ENCODE results near the gene C10orf105. TPM values are rescaled to one million over a fixed set of nuclear protein-coding genes. Genes with fewer than 3 reads are reported as not detected.

The C10orf105 gene
- total RNA-seq, 1 donor from 2014 or later, result 0.34 TPM

DNA sequence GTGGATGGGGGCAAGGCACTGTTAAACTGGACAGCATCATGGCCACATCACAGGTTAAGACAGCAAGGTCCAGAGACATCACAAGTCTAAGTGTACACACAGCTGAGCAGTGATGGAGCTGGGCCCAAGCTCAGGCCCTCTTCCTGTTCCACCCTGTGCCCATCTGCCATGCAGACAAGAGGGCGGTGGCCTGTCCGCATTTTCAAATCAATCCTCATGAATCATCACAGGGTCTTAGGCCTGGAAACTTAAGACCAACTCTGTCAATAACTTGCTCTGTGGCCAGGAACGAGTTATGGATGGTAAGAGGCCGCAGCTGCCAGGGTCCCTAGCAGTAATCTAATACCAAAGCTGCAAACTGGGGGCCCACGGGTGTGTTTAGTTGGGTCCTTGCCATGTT is 3.2 kb downstream of the C10orf105 start:
- DNase-seq (ENCODE audit: low spot score), result no peak

- DNase-seq (ENCODE audit: low spot score), result no peak
Measured at GRCh38 chr10:71715860-71716259, 3.7 kb downstream of the C10orf105 start.

- DNase-seq (ENCODE audit: low spot score), result no peak
Measured at GRCh38 chr10:71715026-71715425, 4.6 kb downstream of the C10orf105 start.

DNA sequence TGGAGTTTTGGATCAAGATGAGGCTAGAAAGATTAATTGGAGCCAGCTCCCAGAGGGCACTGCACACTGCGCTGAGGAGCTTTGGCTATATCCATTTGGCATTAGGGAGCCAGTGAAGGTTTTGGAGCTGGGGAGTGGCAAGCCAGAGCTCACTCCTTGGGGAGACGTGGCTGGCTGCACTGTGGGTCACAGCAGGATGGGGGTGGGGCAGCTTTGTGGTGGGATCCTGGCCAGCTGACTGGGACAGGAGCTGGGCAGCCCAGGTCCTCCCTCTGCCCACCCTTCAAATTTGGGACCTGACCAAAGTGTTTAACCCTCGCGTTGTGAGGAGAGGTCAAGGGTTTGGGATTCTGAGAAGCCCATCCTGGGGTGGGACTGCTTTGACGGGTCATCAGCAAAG is 5.0 kb downstream of the C10orf105 start:
- DNase-seq (ENCODE audit: low spot score), result no peak

DNA sequence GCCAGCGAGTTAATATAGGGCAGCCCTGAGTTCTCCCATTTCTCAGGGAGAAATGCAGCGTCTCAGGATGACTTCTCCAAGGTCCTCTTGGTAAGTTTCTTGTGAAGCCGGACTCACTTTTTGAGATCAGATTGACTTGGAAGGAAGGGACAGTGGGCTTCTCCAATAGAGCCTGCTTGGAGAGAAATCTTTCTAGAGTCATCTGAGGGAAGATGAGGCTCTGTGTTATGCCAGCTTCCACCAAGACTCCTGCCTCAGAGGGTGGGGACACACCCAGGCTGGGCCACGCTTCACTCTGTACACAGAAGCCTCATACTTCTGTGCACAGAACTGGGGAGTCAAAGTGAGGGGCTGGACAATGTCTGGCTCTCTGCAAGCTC is 5.6 kb downstream of the C10orf105 start:
- no peak for DNase-seq (ENCODE audit: low spot score)

DNA sequence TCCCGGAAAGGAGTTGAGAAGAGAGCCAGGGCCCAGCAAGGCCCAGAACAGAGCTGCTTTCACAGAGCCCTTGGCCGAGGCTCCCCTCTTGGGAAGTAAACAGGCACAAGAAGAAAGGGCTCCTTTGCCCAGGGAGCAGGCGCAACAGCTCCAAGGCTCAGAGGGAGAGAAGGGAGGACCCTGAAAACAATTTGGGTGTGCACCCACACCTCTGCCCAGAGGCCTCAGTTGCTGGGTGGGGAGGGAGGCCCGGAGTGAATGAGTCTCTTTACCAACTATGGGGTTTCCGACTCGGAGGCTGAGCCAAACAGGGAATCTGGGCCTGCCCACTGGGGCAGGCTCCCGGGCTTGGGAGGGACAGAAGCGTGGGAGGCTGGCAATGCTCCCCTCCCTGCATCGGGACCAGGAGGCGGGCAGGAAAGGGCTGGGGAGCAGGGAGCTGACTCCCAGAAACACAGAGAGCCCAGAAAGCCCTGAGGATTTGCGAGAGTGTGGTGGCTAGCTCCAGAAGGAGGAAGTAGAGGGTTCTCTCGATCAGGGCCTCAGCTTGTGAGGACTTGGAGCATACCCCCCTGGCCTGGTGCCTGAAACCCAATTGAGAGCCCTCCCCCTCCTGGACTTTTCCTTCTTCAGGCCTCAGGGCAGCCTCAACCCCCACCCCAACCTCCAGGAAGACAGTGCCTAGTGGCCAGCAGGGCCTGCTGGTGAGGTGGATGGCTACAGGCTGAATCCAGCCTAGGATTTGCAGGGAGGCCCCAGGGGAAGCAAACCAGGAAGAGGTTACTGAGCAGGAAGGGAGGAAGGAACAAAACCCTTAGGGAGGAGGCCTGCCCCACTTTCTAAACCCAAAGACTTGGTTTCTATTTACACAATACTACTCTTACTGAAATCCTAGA is 6.2 kb downstream of the C10orf105 start:
- peak; percentile 88 for DNase-seq (ENCODE audit: low spot score)

DNA sequence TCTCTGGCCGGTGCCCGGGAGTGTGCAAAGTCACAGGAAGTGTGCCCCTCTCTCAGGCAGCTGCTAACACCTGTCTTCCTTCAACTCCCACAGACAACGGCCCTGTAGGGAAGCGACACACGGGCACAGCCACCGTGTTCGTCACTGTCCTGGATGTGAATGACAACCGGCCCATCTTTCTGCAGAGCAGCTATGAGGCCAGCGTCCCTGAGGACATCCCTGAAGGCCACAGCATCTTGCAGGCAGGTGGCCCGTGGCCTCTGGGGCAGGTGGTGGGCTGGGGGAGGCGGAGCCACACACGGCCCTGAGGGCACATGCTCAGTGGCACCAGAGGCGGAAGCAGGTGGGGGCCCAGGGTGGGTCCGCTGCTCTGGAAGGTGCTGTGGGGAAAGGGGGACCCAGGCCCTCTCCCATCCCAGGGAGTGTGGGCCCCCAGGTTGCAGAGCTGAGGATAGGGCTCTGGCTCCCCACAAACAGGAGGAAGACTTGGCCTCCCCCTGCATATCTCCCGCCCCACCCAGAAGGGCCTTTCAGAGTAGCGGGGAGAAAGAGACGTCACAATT is 6.9 kb downstream of the C10orf105 start:
- no peak for DNase-seq (ENCODE audit: low spot score)

GRCh38 chr10:71712170-71712569 is 7.4 kb downstream of the C10orf105 start:
- DNase-seq (ENCODE audit: low spot score), result no peak

DNA sequence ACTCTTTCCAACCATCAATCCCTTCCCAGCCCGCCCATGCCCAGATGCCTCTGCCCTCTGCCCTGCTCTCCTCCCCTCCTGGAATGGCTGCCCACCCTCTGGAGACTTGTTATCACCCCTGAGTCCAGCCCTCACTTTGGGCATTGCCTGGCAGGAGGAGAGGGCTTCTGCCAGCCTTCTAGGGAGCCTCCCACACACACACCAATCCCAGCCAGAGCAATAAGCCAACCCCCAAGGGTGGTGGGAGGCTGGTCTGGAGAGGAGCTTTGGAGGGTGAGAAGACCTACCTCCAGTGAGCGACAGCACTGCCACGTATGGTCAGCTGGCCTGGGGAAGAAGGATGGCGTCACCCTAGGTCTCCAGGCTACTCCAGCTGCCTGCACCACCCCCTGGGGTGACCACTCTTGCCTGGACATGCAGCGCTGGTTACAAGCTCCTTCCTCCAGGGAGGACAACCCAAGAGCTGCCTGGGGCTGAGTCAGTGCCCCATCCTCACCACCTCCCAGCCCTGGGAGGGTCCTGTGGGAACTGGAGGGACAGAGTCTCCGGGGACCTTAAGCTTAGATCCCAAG is 8.4 kb downstream of the C10orf105 start:
- no peak for DNase-seq (ENCODE audit: low spot score)

DNA sequence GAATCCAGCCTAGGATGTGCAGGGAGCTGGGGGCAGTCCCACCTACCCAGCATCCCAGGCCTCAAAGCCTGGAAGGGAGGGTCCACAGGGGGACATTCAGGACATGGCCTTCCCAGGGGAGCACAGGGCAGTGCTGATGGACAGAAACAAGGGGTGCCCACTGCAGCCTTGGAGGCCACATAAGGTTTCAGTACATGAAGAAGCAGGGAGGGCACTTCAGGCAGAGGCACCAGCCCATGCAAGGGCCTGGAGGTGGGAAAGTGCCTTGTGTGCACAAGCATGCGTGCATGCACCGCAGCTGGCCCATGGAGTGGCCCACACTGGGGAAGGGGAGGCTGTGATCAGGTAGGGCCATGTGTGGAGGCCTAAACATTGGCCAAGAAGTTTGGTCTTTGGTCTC is 9.1 kb downstream of the C10orf105 start:
- no peak for DNase-seq (ENCODE audit: low spot score)

DNA sequence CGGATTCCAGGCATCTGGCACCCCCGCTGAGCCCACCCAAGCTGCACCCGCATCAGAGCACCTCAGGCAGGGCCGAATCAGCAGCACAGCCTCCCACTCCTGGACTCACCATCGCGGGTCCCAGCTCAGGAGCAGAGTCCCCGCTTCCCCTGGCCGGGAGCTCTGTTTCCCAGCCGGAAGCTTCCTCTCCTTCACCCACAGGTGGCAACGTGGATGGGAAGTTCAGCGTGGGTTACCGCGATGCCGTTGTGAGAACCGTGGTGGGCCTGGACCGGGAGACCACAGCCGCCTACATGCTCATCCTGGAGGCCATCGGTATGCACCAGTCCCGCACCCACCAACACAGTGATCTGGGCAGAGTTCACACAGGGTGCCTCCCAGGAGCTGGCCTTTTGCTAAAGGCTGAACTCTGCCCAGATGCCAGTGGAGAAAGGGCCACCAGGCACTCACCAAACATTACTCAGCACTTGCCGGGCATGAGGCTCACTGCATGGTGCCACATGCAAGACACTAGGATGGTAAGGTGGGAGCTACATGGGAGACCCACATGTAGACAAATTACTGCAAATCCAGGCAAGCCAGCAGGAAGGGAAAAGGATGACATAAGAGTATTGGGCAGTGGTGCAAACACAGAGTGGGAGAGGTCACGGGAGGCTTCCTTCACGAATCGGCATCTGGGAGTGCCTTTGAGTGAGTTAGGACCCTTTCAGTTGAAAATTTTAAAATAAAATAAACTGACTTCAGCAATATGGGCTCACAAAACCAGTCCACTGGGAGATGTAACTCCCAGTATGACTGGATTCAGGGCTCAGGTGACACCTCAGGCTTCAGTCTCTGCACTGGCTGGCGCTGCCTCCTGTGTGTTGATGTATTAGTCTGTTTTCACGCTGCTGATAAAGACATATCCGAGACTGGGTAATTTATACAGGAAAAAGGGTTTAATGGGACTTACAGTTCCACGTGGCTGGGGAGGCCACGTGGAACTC is 10.4 kb downstream of the C10orf105 start:
- no peak for DNase-seq (ENCODE audit: low spot score)

DNA sequence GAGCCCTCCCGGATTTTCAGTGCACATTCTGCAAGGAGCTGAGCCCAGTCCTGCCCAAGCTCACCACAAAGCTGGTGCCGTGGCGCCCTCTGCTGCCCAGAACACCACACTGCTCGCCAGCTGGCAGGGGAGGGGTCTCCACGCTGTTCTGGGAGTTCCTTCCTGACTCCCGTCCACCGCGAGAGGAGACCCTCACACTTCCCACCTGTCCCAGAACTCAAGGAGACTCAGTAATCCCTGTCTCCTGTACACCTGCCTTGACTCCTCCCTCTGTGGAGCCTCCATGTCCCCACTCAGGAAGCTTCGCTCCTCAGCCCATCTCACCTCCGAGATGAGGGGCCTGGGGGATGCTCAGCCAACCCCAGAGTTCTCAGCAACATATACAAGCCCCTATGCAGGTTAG is 11.3 kb downstream of the C10orf105 start:
- DNase-seq (ENCODE audit: low spot score), result no peak

GRCh38 chr10:71707240-71707789 is 12.3 kb downstream of the C10orf105 start:
- DNase-seq (ENCODE audit: low spot score), result no peak

DNA sequence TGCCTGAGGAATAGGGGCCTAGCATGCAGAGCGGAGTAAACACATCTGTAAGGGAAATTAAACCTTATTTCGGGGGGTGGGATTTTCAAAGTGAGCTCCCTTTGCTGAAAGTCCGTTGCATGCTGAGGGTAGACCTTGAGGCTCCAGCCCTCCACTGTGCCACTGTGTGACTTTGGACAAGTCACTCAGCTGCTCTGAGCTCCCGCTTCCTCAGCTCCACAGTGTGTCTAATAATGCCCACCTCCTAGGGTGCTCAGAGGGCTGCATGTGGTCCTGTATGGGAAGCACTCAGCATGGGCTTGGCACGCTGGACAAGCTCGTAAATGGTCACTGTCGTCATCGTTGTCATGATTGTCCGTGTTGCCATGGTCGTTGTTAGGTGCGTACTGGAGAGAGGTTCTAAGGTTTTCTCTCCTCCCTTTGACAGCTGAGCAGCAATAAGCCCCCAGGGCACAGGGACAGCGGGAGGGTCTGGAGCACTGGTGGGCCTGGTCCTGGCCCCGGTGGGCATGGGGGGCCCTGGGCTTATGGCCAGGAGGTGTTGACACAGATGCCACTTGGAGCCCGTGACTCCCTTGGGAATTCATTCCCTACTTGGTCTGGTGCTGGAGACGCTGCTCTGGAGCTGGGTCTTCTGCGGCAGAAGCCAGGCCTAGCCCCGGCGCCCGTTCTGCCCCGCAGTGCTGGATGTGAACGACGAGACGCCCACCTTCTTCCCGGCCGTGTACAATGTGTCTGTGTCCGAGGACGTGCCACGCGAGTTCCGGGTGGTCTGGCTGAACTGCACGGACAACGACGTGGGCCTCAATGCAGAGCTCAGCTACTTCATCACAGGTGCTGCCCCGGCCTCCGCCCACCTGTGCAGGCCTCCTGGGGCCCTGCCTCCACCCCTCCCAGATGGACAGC is 13.1 kb downstream of the C10orf105 start:
- no peak for DNase-seq (ENCODE audit: low spot score)

GRCh38 chr10:71705582-71705981 is 14.0 kb downstream of the C10orf105 start:
- no peak for DNase-seq (ENCODE audit: low spot score)

DNA sequence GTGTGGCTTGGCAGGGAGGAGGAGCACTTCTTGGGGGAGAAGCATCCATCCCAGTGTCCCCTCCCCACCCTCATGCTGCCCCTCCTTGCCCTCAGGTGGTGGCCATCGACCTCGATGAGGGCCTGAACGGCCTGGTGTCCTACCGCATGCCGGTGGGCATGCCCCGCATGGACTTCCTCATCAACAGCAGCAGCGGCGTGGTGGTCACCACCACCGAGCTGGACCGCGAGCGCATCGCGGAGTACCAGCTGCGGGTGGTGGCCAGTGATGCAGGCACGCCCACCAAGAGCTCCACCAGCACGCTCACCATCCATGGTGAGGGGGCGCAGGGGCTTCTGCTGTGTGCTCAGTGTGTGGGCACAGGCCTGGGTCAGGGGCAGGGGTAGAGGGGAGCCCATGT is 14.8 kb downstream of the C10orf105 start:
- DNase-seq (ENCODE audit: low spot score), result no peak

- DNase-seq (ENCODE audit: low spot score), result no peak
Measured at GRCh38 chr10:71703577-71703976, 16.0 kb downstream of the C10orf105 start.

DNA sequence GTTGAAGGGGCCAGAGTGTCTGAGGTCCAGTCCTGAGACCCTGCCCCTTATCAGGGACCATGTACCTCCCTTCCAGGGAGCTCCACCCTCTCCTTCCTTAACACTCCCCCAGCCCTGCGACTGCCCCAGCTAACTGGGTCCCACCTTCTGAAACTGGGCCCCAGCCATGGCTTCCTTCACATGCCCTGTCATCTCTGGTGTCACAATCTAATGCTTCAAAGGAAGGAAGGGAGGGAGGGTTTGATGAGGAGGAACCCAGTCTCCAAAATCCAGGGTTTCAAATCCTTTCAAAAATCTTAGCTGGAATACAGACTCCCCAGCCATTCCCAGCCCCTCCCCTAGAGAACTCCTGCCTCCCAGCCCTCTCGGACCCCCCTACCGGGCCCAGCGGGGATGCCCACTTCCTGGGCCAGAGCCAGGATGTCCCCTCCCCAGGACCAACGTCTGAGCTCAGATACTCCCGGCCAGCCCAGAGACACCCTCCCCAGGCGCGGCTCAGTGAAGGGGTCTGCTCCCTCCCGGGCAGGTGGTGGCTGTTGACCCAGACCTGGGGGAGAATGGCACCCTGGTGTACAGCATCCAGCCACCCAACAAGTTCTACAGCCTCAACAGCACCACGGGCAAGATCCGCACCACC is 18.0 kb downstream of the C10orf105 start:
- no peak for DNase-seq (ENCODE audit: low spot score)

DNA sequence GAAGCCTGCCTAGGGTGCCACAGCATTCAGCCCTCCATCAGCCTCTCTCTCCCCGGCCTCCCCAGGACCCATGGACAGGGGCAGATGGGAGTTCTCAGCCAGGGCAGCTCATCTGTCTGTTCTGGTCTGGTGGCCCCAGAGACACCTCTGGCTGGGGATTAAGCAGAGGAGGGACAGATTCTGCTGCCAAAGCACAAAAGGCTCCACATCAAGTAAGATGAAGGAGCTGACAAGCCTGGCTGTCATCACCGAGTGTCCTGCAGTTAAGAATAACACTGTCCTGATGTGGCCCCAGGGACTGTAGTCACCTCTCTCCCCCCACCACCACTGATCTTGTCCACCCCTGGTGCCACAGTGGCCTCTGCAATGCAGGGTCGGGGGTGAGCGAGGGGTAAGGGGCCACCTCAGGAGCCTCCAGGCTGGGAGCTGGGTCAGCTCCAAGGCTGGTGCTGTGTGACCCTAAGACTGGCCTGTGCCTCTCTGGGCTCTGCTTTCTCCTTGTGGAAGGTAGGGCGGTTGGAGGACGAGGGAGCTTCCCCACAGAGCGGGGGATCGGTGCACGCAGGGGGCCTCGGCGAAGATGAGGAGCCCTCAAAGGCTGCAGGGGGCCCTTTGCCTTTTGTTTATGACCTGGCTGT is 18.7 kb downstream of the C10orf105 start:
- no peak for DNase-seq (ENCODE audit: low spot score)

DNA sequence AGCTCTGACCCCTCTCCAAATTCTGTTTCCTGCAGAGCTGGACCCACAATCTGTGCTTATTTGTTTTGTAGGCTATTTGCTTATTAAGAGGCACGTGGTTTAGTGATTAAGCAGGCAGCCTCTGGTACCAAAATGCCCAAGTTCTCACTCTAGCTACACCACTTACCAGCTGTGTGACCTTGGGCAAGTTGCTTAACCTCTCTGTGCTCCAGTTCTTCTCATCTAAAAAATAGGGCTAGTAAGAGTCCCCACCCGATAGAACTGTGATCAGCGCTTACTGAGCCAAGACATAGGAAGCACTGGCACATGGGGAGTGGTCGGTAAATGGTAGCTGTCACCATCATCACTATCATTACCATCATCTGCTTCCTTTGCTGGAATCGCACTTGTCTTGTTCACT is 20.8 kb downstream of the C10orf105 start:
- no peak for DNase-seq (ENCODE audit: low spot score)
